A549 (cell line): Measurements from ENCODE around the gene SCNN1B. TPM values are rescaled to one million over a fixed set of nuclear protein-coding genes. Genes with fewer than 3 reads are reported as not detected.

ENCODE experiments used
- ATAC-seq, 2 experiments: fragments of 200-7000 bp in 1 of 2; fragments of >200 bp in 1 of 2; cut with Nextera tagmentation in 1 of 2; cut with Tn5 transposase in 1 of 2; 3 replicates each; pipeline versions ENCODE4 v1.8.0 to v1.9.1; 2018 to 2020; ENCODE audit warnings: mild to moderate bottlenecking in 1 of 2, moderate library complexity in 1 of 2
- CTCF ChIA-PET: fragments of 300-600 bp; sonication (Branson Sonifier 250); formaldehyde crosslinking; extraction: SDS; loops from one replicate; lab custom pipeline; 2021; ENCODE audit warnings: antibody characterized with exemption, inconsistent platforms; lab: Yijun Ruan, JAX
- POLR2A ChIA-PET: fragments of 350-600 bp; formaldehyde crosslinking; extraction: SDS; loops from one replicate; lab custom pipeline; 2021; ENCODE audit warnings: antibody characterized with exemption, inconsistent platforms; lab: Yijun Ruan, JAX
- DNase-seq, 2 experiments: peaks; one replicate each; pipeline versions ENCODE4 v3.0.0 to v3.0.0-alpha.2; 2011 to 2016; ENCODE audit warnings: low read depth in 1 of 2, low spot score in 1 of 2
- FAIRE-seq: peaks from 2 replicates; lab custom pipeline; 2011; peaks lifted over from hg19 to GRCh38; lab: Jason Lieb, UNC
- H3K27ac ChIP-seq, 2 experiments: fragments of >200 bp; sonication (Bioruptor Twin); formaldehyde crosslinking; 3 replicates each; pipeline ENCODE4 v1.5.1; 2016 to 2017
- H3K4me1 ChIP-seq: fragments of >200 bp; sonication (Bioruptor Twin); formaldehyde crosslinking; 3 replicates; pipeline ENCODE4 v1.6.1; 2016
- H3K4me2 ChIP-seq: fragments of >200 bp; sonication (Bioruptor Twin); formaldehyde crosslinking; 3 replicates; pipeline ENCODE4 v1.6.1; 2016
- H3K4me3 ChIP-seq: fragments of >200 bp; sonication (Bioruptor Twin); formaldehyde crosslinking; 3 replicates; pipeline ENCODE4 v1.5.1; 2016
- H3K9me3 ChIP-seq: fragments of >200 bp; sonication (Bioruptor Twin); formaldehyde crosslinking; 3 replicates; pipeline ENCODE4 v1.6.1; 2016
- E2F6 ChIP-seq: IDR thresholded peaks from 2 replicates; pipeline ENCODE4 v1.6.1; 2012; ENCODE audit warnings: low read depth, borderline replicate concordance
- ELK1 ChIP-seq: fragments of 150-350 bp; IDR thresholded peaks from 2 replicates; pipeline ENCODE4 v1.6.1; 2014; ENCODE audit warnings: low read depth, mild to moderate bottlenecking, low read length
- EP300 ChIP-seq, 2 experiments: fragments of >200 bp; sonication (Bioruptor Twin); formaldehyde crosslinking; IDR thresholded peaks; 2 replicates in 1 of 2; 3 replicates in 1 of 2; pipeline ENCODE4 v1.6.1; 2016 to 2017
- FOSB ChIP-seq: fragments of 250-450 bp; sonication (Bioruptor Pico); IDR thresholded peaks from 2 replicates; pipeline ENCODE4 v1.5.0; 2020; ENCODE audit warnings: mild to moderate bottlenecking, moderate library complexity
- HDAC2 ChIP-seq: fragments of 200-600 bp; sonication (generic); IDR thresholded peaks from 2 replicates; pipeline ENCODE4 v1.6.1; 2016
- KDM5A ChIP-seq: fragments of 200-600 bp; sonication (generic); IDR thresholded peaks from 2 replicates; pipeline ENCODE4 v1.6.1; 2016; ENCODE audit warnings: antibody characterized with exemption, mild to moderate bottlenecking
- MAFK ChIP-seq: fragments of 450-650 bp; IDR thresholded peaks from 2 replicates; pipeline ENCODE4 v1.6.1; 2014; ENCODE audit not compliant: partially characterized antibody
- NR3C1 ChIP-seq: fragments of >200 bp; sonication (Bioruptor Twin); formaldehyde crosslinking; IDR thresholded peaks from 3 replicates; pipeline ENCODE4 v1.6.1; 2017
- PHF8 ChIP-seq: fragments of 200-600 bp; sonication (generic); IDR thresholded peaks from 2 replicates; pipeline ENCODE4 v1.6.1; 2016; ENCODE audit warnings: low read depth, mild to moderate bottlenecking, antibody characterized with exemption, moderate library complexity, borderline replicate concordance
- POLR2A ChIP-seq: IDR thresholded peaks from 2 replicates; pipeline ENCODE4 v1.6.1; 2012; ENCODE audit warnings: mild to moderate bottlenecking, low read length
- POLR2AphosphoS2 ChIP-seq: conservative IDR thresholded peaks from 2 replicates; pipeline ENCODE4 v1.6.1; 2012; ENCODE audit warnings: low read length, improper control_type of control experiment, inconsistent platforms
- RARB ChIP-seq: fragments of 250-450 bp; sonication (Bioruptor Pico); IDR thresholded peaks from 2 replicates; pipeline ENCODE4 v1.8.0; 2021; ENCODE audit warnings: mild to moderate bottlenecking, moderate library complexity
- RFX5 ChIP-seq: fragments of 450-650 bp; IDR thresholded peaks from 2 replicates; pipeline ENCODE4 v1.7.1; 2014; ENCODE audit warnings: antibody characterized with exemption, mild to moderate bottlenecking, moderate library complexity
- TP53 ChIP-seq: fragments of 250-450 bp; sonication (Bioruptor Pico); IDR thresholded peaks from 2 replicates; pipeline ENCODE4 v1.5.0; 2021; ENCODE audit warnings: mild to moderate bottlenecking, moderate library complexity
- ZFP36 ChIP-seq: fragments of 450-650 bp; IDR thresholded peaks from 2 replicates; pipeline ENCODE4 v1.6.1; 2014; ENCODE audit warnings: borderline replicate concordance; ENCODE audit not compliant: partially characterized antibody
- ZNF302 ChIP-seq: fragments of 250-450 bp; sonication (Bioruptor Pico); IDR thresholded peaks from 2 replicates; pipeline ENCODE4 v1.9.0; 2021; ENCODE audit warnings: inconsistent platforms, mild to moderate bottlenecking, moderate library complexity
- WGBS: methylation state at CpG from one replicate; pipeline ENCODE4 v1.1.6; 2017; ENCODE audit errors: missing lambda C conversion rate; 5-methylcytosine and 5-hydroxymethylcytosine counted together
- polyA plus RNA-seq, 4 experiments: library from polyadenylated mRNA; depleted of rRNA in 3 of 4; stranded (reverse); fragments of >200 nt; fragmentation: RNase III in 1 of 4; extraction: RNeasy Plus Mini Kit Qiagen cat#74134 plus additional on column Dnase treatment in 1 of 4; gene quantifications; 2 replicates in 3 of 4; 3 replicates in 1 of 4; pipeline ENCODE4 v1.2.3, GENCODE V29; 2011 to 2017
- TF ChIP-seq, protein P1 (sequence below): fragments of 250-450 bp; sonication (Bioruptor Pico); IDR thresholded peaks from 2 replicates; pipeline ENCODE4 v1.5.0; 2021; ENCODE audit warnings: mild to moderate bottlenecking, moderate library complexity, borderline replicate concordance
- TF ChIP-seq, protein P2 (sequence below): IDR thresholded peaks from 2 replicates; pipeline ENCODE4 v1.6.1; 2012
- TF ChIP-seq, protein P3 (sequence below): IDR thresholded peaks from 2 replicates; pipeline ENCODE4 v1.6.1; 2012

The SCNN1B gene
- polyA plus RNA-seq, 2 of the 4 experiments (the other 2 are of a cell fraction), result 0.25 TPM; not detected in 1

DNA sequence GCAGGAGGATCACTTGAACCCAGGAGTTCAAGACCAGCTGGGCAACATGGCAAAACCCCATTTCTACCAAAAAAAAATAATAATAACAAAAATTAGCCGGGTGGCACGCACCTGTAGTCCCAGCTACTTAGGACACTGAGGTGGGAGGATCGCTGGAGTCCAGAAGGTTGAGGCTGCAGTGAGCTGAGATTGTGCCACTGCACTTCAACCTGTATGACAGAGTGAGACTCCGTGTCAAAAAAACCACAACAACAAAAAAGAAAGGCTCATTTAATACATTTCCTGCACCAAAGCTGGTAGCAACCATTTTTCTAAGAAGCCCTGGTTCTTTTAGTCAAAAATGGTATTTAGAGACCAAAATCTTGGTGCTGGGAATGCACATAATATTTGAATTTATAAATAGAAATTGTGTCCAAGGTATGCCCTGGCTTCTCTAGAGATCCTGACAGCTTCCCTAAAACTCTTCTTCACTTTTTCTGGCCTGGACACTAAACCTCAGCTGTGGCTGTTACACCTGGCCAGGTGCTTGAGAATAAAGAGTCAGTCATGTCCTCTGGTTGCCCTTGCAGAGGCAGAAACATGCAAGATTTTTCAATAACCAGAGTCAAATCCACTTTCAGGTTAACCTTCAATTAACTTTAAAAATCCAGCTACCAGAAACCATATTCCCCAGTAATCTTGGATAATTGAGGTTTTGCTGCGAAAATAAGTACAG, 35.9 kb downstream of the SCNN1B start:
- FAIRE-seq (no peak), ATAC-seq (no peak), DNase-seq (no peak)
- TF ChIP-seq PHF8, result no peak
- no peak for TF ChIP-seq POLR2A
- TF ChIP-seq E2F6, result no peak
- TF ChIP-seq TP53, result no peak
- no peak for TF ChIP-seq ELK1
- no peak for TF ChIP-seq NR3C1
- TF ChIP-seq POLR2AphosphoS2, result no peak
- TF ChIP-seq, protein P1, sequence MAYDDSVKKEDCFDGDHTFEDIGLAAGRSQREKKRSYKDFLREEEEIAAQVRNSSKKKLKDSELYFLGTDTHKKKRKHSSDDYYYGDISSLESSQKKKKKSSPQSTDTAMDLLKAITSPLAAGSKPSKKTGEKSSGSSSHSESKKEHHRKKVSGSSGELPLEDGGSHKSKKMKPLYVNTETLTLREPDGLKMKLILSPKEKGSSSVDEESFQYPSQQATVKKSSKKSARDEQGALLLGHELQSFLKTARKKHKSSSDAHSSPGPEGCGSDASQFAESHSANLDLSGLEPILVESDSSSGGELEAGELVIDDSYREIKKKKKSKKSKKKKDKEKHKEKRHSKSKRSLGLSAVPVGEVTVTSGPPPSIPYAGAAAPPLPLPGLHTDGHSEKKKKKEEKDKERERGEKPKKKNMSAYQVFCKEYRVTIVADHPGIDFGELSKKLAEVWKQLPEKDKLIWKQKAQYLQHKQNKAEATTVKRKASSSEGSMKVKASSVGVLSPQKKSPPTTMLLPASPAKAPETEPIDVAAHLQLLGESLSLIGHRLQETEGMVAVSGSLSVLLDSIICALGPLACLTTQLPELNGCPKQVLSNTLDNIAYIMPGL, result no peak
- no peak for TF ChIP-seq EP300 (IDR thresholded peaks at IDR 0.05)
- TF ChIP-seq, protein P2, sequence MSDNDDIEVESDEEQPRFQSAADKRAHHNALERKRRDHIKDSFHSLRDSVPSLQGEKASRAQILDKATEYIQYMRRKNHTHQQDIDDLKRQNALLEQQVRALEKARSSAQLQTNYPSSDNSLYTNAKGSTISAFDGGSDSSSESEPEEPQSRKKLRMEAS, result no peak
- no peak for TF ChIP-seq KDM5A
- no peak for TF ChIP-seq MAFK
- no peak for TF ChIP-seq RFX5
- no peak for TF ChIP-seq HDAC2
- no peak for TF ChIP-seq RARB (CRISPR knock-in tag)
- WGBS, result 78% methylated on average over 5 of the region's 5 CpGs
- ChIA-PET CTCF (interaction anchor here (0.6 to 1.5 kb wide), 2 partner anchors 40 to 96 kb away, joined by 3 read pairs; no protein-coding TSS in a partner anchor), POLR2A (no interaction called here)
- Histone ChIP-seq H3K4me3 (no peak overlapping the region), H3K4me2 (no peak overlapping the region), H3K4me1 (peaks cover 18% of the 10 kb centered on the region; the same call in 1 of the 3 replicates), H3K27ac (no peak overlapping the region), H3K9me3 (peaks cover 3% of the 10 kb centered on the region; the same call in 1 of the 3 replicates)

DNA sequence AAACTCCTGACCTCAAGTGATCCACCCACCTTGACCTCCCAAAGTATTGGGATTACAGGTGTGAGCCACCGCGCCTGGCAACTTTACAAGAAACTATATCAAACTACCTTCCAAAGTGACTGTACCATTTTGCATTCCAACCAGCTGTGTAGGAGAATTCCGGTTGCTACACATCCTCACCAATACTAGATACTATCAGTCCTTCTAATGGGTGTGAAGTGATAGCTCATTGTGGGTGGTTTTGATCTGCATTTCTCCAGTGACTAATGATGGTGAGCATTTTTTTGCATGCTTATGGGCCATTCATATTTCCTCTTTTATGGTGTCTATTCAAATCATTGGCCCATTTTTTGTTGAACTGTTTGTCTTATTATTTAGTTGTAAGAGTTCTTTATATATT, 37.7 kb downstream of the SCNN1B start:
- Histone ChIP-seq H3K4me3 (no peak overlapping the region), H3K9me3 (peaks cover 3% of the 10 kb centered on the region; the same call in 1 of the 3 replicates), H3K4me2 (no peak overlapping the region), H3K4me1 (peaks cover 10% of the 10 kb centered on the region; the same call in 1 of the 3 replicates), H3K27ac (no peak overlapping the region)
- ChIA-PET CTCF (no interaction called here), POLR2A (no interaction called here)
- FAIRE-seq (no peak), DNase-seq (no peak), ATAC-seq (no peak)
- TF ChIP-seq, protein P3, sequence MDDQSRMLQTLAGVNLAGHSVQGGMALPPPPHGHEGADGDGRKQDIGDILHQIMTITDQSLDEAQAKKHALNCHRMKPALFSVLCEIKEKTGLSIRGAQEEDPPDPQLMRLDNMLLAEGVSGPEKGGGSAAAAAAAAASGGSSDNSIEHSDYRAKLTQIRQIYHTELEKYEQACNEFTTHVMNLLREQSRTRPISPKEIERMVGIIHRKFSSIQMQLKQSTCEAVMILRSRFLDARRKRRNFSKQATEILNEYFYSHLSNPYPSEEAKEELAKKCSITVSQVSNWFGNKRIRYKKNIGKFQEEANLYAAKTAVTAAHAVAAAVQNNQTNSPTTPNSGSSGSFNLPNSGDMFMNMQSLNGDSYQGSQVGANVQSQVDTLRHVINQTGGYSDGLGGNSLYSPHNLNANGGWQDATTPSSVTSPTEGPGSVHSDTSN, result no peak
- no peak for TF ChIP-seq POLR2A
- no peak for TF ChIP-seq ZFP36
- TF ChIP-seq FOSB (CRISPR knock-in tag), result no peak
- no peak for TF ChIP-seq ZNF302
- TF ChIP-seq MAFK, result no peak
- 89% methylated on average over 3 of the region's 3 CpGs for WGBS
